HEK293T (cell line): ENCODE measurements around the gene LETM1.

Source experiments
- CTCF ChIA-PET: fragments of 350-600 bp; formaldehyde crosslinking; extraction: SDS; loops from one replicate; lab custom pipeline; 2021; ENCODE audit warnings: antibody characterized with exemption, inconsistent platforms; lab: Yijun Ruan, JAX
- POLR2A ChIA-PET: fragments of 350-600 bp; formaldehyde crosslinking; extraction: SDS; loops from one replicate; lab custom pipeline; 2020; ENCODE audit warnings: antibody characterized with exemption, inconsistent platforms; lab: Yijun Ruan, JAX
- DNase-seq: peaks from one replicate; pipeline ENCODE4 v3.0.0; 2012; ENCODE audit warnings: mixed read lengths; ENCODE audit errors: extremely low spot score
- ARNT ChIP-seq: fragments of 450-650 bp; IDR thresholded peaks from 2 replicates; pipeline ENCODE4 v1.6.1; 2017; ENCODE audit warnings: mild to moderate bottlenecking
- BHLHE40 ChIP-seq: fragments of 450-650 bp; IDR thresholded peaks from 2 replicates; pipeline ENCODE4 v1.6.1; 2016; ENCODE audit warnings: mild to moderate bottlenecking, moderate library complexity, borderline replicate concordance
- CTBP1 ChIP-seq: fragments of 450-650 bp; IDR thresholded peaks from 2 replicates; pipeline ENCODE4 v1.6.1; 2016; ENCODE audit warnings: borderline replicate concordance
- ELF4 ChIP-seq: fragments of 450-650 bp; IDR thresholded peaks from 2 replicates; pipeline ENCODE4 v1.6.1; 2017; ENCODE audit warnings: antibody characterized with exemption
- FOXA1 ChIP-seq: fragments of 450-650 bp; IDR thresholded peaks from 2 replicates; pipeline ENCODE4 v1.6.1; 2016; ENCODE audit warnings: mild to moderate bottlenecking
- FOXK2 ChIP-seq: fragments of 450-650 bp; IDR thresholded peaks from 2 replicates; pipeline ENCODE4 v1.6.1; 2016; ENCODE audit warnings: mild to moderate bottlenecking
- FOXM1 ChIP-seq: fragments of 450-650 bp; IDR thresholded peaks from 2 replicates; pipeline ENCODE4 v1.6.1; 2017; ENCODE audit warnings: mild to moderate bottlenecking, borderline replicate concordance
- HDGF ChIP-seq: fragments of 450-650 bp; IDR thresholded peaks from 2 replicates; pipeline ENCODE4 v1.6.1; 2017; ENCODE audit warnings: antibody characterized with exemption, borderline replicate concordance
- L3MBTL2 ChIP-seq: fragments of 450-650 bp; conservative IDR thresholded peaks from 2 replicates; pipeline ENCODE4 v1.6.1; 2016; ENCODE audit warnings: mild to moderate bottlenecking
- LEF1 ChIP-seq: fragments of 450-650 bp; IDR thresholded peaks from 2 replicates; pipeline ENCODE4 v1.6.1; 2017; ENCODE audit warnings: mild to moderate bottlenecking, borderline replicate concordance
- NFRKB ChIP-seq: fragments of 450-650 bp; IDR thresholded peaks from 2 replicates; pipeline ENCODE4 v1.6.1; 2016; ENCODE audit warnings: mild to moderate bottlenecking, moderate library complexity
- PKNOX1 ChIP-seq: fragments of 450-650 bp; IDR thresholded peaks from 2 replicates; pipeline ENCODE4 v1.6.1; 2016
- SP1 ChIP-seq: fragments of 450-650 bp; IDR thresholded peaks from 2 replicates; pipeline ENCODE4 v1.6.1; 2017
- SUZ12 ChIP-seq: fragments of 450-650 bp; IDR thresholded peaks from 2 replicates; pipeline ENCODE4 v1.6.1; 2016; ENCODE audit warnings: mild to moderate bottlenecking
- TARDBP ChIP-seq: fragments of 450-650 bp; IDR thresholded peaks from 2 replicates; pipeline ENCODE4 v1.6.1; 2016
- ZNF384 ChIP-seq: fragments of 450-650 bp; IDR thresholded peaks from 2 replicates; pipeline ENCODE4 v1.6.1; 2016

Gene LETM1

GRCh38 chr4:1890979-1891570 is 35.1 kb upstream of the LETM1 start:
- CTCF ChIA-PET, result interaction anchor here (1.5 kb wide), 1 partner anchor 9 kb away, joined by 10 read pairs; no protein-coding TSS in a partner anchor
- DNase-seq, result no peak
- TF ChIP-seq HDGF (no peak), FOXA1 (no peak), FOXK2 (no peak), SUZ12 (no peak), L3MBTL2 (no peak), BHLHE40 (no peak), ELF4 (no peak), SP1 (no peak), PKNOX1 (no peak), ZNF384 (no peak), LEF1 (no peak), ARNT (no peak), FOXM1 (no peak), CTBP1 (no peak)
- POLR2A ChIA-PET, result no interaction called here

GRCh38 chr4:1887052-1887451 is 31.1 kb upstream of the LETM1 start:
- DNase-seq, result no peak
- CTCF ChIA-PET, result interaction anchor here (0.6 to 1.9 kb wide), 5 partner anchors 10 to 258 kb away, joined by 3 to 7 read pairs (median 3); no protein-coding TSS in a partner anchor
- TF ChIP-seq BHLHE40 (no peak), TARDBP (no peak), PKNOX1 (no peak), NFRKB (no peak), HDGF (no peak)
- POLR2A ChIA-PET, result interaction anchor here (1.5 to 2.0 kb wide), 2 partner anchors 14 to 16 kb away, joined by 4 to 8 read pairs; partner anchors contain the start of gene NSD2

- TF ChIP-seq FOXK2 (no peak), ZNF384 (no peak), FOXA1 (no peak)
- ChIA-PET POLR2A (interaction anchor here (1.0 to 1.6 kb wide), 2 partner anchors 9 to 14 kb away, joined by 3 to 5 read pairs; partner anchors contain the start of gene NSD2), CTCF (interaction anchor here (1.9 kb wide), 1 partner anchor 14 kb away, joined by 7 read pairs; no protein-coding TSS in a partner anchor)
- peak; percentile 6 for DNase-seq
Measured at GRCh38 chr4:1885414-1885813, 29.5 kb upstream of the LETM1 start.

GRCh38 chr4:1883583-1883982 is 27.6 kb upstream of the LETM1 start:
- CTCF ChIA-PET, result interaction anchor here (0.7 to 0.8 kb wide), 2 partner anchors 19 to 190 kb away, joined by 3 read pairs; no protein-coding TSS in a partner anchor
- POLR2A ChIA-PET, result interaction anchor here (0.6 to 1.7 kb wide), 6 partner anchors 11 to 558 kb away, joined by 3 to 7 read pairs (median 4); partner anchors contain the start of genes LETM1 and NSD2
- DNase-seq, result no peak
- TF ChIP-seq SP1, result no peak
- TF ChIP-seq FOXM1, result no peak
- no peak for TF ChIP-seq LEF1
- TF ChIP-seq NFRKB, result no peak
- no peak for TF ChIP-seq TARDBP
- no peak for TF ChIP-seq BHLHE40
- no peak for TF ChIP-seq HDGF
- no peak for TF ChIP-seq FOXA1
- no peak for TF ChIP-seq ZNF384
- no peak for TF ChIP-seq CTBP1
- no peak for TF ChIP-seq L3MBTL2
- TF ChIP-seq PKNOX1, result no peak
- TF ChIP-seq FOXK2, result no peak
- TF ChIP-seq ELF4, result no peak
- no peak for TF ChIP-seq ARNT
- TF ChIP-seq SUZ12, result no peak

GRCh38 chr4:1882850-1883271 is 26.9 kb upstream of the LETM1 start:
- TF ChIP-seq ARNT (no peak), L3MBTL2 (no peak), ZNF384 (no peak), ELF4 (no peak), FOXA1 (no peak)
- CTCF ChIA-PET, result interaction anchor here (0.6 kb wide), 1 partner anchor 34 kb away, joined by 7 read pairs; no protein-coding TSS in a partner anchor
- POLR2A ChIA-PET, result interaction anchor here (0.7 to 1.7 kb wide), 4 partner anchors 10 to 559 kb away, joined by 3 to 7 read pairs (median 4); partner anchors contain the start of genes LETM1 and NSD2
- no peak for DNase-seq

- CTCF ChIA-PET, result interaction anchor here (0.6 kb wide), 1 partner anchor 138 kb away, joined by 3 read pairs; no protein-coding TSS in a partner anchor
Measured at GRCh38 chr4:1880332-1880731, 24.4 kb upstream of the LETM1 start.

More at GRCh38 chr4:1880332-1880731, 24.4 kb upstream of the LETM1 start:
- POLR2A ChIA-PET, result interaction anchor here (0.6 kb wide), 1 partner anchor 418 kb away, joined by 3 read pairs; no protein-coding TSS in a partner anchor
- TF ChIP-seq FOXM1 (no peak), BHLHE40 (no peak), SP1 (no peak), TARDBP (no peak), ELF4 (no peak), SUZ12 (no peak), FOXK2 (no peak), HDGF (no peak), CTBP1 (no peak), L3MBTL2 (no peak), ARNT (no peak), NFRKB (no peak), ZNF384 (no peak), LEF1 (no peak), PKNOX1 (no peak), FOXA1 (no peak)
- DNase-seq, result no peak
